Heart left ventricle (tissue), 16 donors: ENCODE data around the gene TMEM247. TPM values are rescaled to one million over a fixed set of nuclear protein-coding genes. Genes with fewer than 3 reads are reported as not detected.
A peak's percentile ranks its signal among the peaks of the same experiment; 100 is the strongest.

Experiments used
- ATAC-seq, 4 donors: fragments of 200-7000 bp; cut with Tn5 transposase; one replicate each; pipeline ENCODE4 v1.9.1; 2020 to 2022; ENCODE audit warnings: moderate library complexity in 4 of 4, mild to moderate bottlenecking in 3 of 4, moderate number of reproducible peaks in 1 of 4
- DNase-seq, 5 donors: peaks; one replicate each; pipeline ENCODE4 v3.0.0-alpha.2; 2020
- H3K27ac ChIP-seq, 12 donors: fragments of 200-600 bp; sonication (generic) in 4 of 12; one replicate each; pipeline versions ENCODE4 v1.5.0 to v1.8.0; 2016 to 2022; ENCODE audit warnings: mild to moderate bottlenecking in 2 of 12
- H3K27me3 ChIP-seq, 9 donors: fragments of 200-600 bp; sonication (generic) in 2 of 9; one replicate each; pipeline versions ENCODE4 v1.5.1 to v1.8.0; 2016 to 2022; ENCODE audit warnings: mild to moderate bottlenecking in 3 of 9
- H3K36me3 ChIP-seq, 9 donors: fragments of 200-600 bp; sonication (generic) in 2 of 9; one replicate each; pipeline versions ENCODE4 v1.5.0 to v1.8.0; 2018 to 2022; ENCODE audit warnings: mild to moderate bottlenecking in 2 of 9
- H3K4me1 ChIP-seq, 12 donors: fragments of 200-600 bp; sonication (generic) in 4 of 12; one replicate each; pipeline versions ENCODE4 v1.5.0 to v1.8.0; 2016 to 2022; ENCODE audit warnings: mild to moderate bottlenecking in 3 of 12
- H3K4me3 ChIP-seq, 12 donors: fragments of 200-600 bp; sonication (generic) in 4 of 12; one replicate each; pipeline versions ENCODE4 v1.5.0 to v1.8.0; 2017 to 2022; ENCODE audit warnings: mild to moderate bottlenecking in 9 of 12, moderate library complexity in 4 of 12
- H3K9me3 ChIP-seq, 12 donors: fragments of 200-600 bp; sonication (generic) in 4 of 12; one replicate each; pipeline versions ENCODE4 v1.5.0 to v1.8.0; 2016 to 2022; ENCODE audit warnings: mild to moderate bottlenecking in 1 of 12
- CTCF ChIP-seq, 12 donors: fragments of 200-600 bp; sonication (generic) in 4 of 12; IDR thresholded peaks; one replicate each; pipeline versions ENCODE4 v1.5.0 to v1.8.0; 2018 to 2022; ENCODE audit warnings: antibody characterized with exemption in 12 of 12, mild to moderate bottlenecking in 5 of 12
- POLR2A ChIP-seq, 2 donors: fragments of 450-650 bp; IDR thresholded peaks; one replicate each; pipeline ENCODE4 v1.6.1; 2017; ENCODE audit warnings: antibody characterized with exemption in 2 of 2, mild to moderate bottlenecking in 2 of 2, moderate library complexity in 2 of 2
- WGBS, 4 donors: extraction: QIAGEN DNeasy Blood & Tissue Kit in 2 of 4; methylation state at CpG; one replicate each; pipeline versions ENCODE4 v1.1.5 to v1.1.7; 2013 to 2018; 5-methylcytosine and 5-hydroxymethylcytosine counted together
- intact Hi-C, 10 donors: fragments of 100-400 bp; cut with DNase I; formaldehyde crosslinking; loops; one replicate each; pipeline versions ENCODE4 v1.11.1 to v1.14.2; 2022
- polyA plus RNA-seq, 2 donors: library from polyadenylated mRNA; stranded (reverse); fragments of 200-250 nt; gene quantifications; one replicate each; pipeline ENCODE4 v1.2.3, GENCODE V29; 2013
- total RNA-seq, 9 donors: library from RNA; depleted of rRNA in 2 of 9; stranded (reverse); fragments of >200 nt in 2 of 9; fragmentation: NEBNext Ultra II Directional in 3 of 9; extraction: Animal tissue kit (Norgen Biotek cat#: 25700) in 3 of 9; gene quantifications; one replicate each; pipeline versions ENCODE4 v1.1.0 to v1.2.4, GENCODE V29; 2016 to 2023
- donor health status: ischemic (EF 13 %, LVEDD 7.1; RV severe dilation, severe dysfunction).
- donor health status: healthy with polysubstance abuse.
- donor health status: DM: no; HTN: yes; CAD: no.
- donor health status: DM: no; HTN: no; CAD: no.
- donor health status: ischemic (EF 25% LVEDD 6.9; RV normal size, moderate dysfunction).
- donor health status: ischemic (EF 25% LVEDD 5.7; RV mildly dilated, moderate dysfunction).
- donor health status: healthy.
- donor health status: DM: yes; HTN: yes; CAD: no.
- donor health status: ischemic (EF 35%, LVEDD 5.7; RV mildly dilated, moderate dysfunction).
- donor health status: nonischemic (EF 11% LVEDD 7.7; RV severe dilation, severe dysfunction).
- donor health status: DM: yes; HTN: yes; CAD: no.
- donor health status: PGD.
- donor health status: ischemic (EF 29% LVEDD 5.4; RV normal size, mild dysfunction).
- donor health status: nonischemic (EF 23%, LVEDD 6.1; RV moderate dilation, normal function).

Gene TMEM247
- total and polyA plus RNA-seq, 11 donors: not detected

- no peak overlapping the region for H3K4me3 ChIP-seq
- H3K27me3 ChIP-seq: no peaks in the 10 kb centered on the region
- intact Hi-C loops: no loop called here
- ATAC-seq: no peak
- H3K9me3 ChIP-seq: peaks cover 0 to 35% (median 12%) of the 10 kb centered on the region in 12 donors
- no peak overlapping the region for H3K27ac ChIP-seq
- 86 to 95% (median 90%) methylated on average over 1 of the region's 1 CpG for WGBS, 4 donors
- no peaks in the 10 kb centered on the region for H3K36me3 ChIP-seq
- DNase-seq: no peak
- TF ChIP-seq CTCF (IDR thresholded peaks at IDR 0.05) (no peak), POLR2A (IDR thresholded peaks at IDR 0.05) (no peak)
- peaks cover 0 to 30% (median 13%) of the 10 kb centered on the region in 12 donors for H3K4me1 ChIP-seq
Measured at GRCh38 chr2:46517485-46517884, 38.1 kb downstream of the TMEM247 start.

GRCh38 chr2:46518861-46519260 lies 39.5 kb downstream of the TMEM247 start:
- H3K4me3 ChIP-seq: no peak overlapping the region
- 48 to 57% (median 53%) methylated on average over 7 of the region's 7 CpGs for WGBS, 4 donors
- peak overlapping the region in 3 of 12 donors; percentile 6 to 50 (median 37) for H3K27ac ChIP-seq
- H3K27me3 ChIP-seq: no peaks in the 10 kb centered on the region
- ATAC-seq (peak in 3 of 4 donors; percentile 55 to 76 (median 64)), DNase-seq (peak in 4 of 5 donors; percentile 41 to 73 (median 49))
- intact Hi-C loops: no loop called here
- no peaks in the 10 kb centered on the region for H3K36me3 ChIP-seq
- H3K9me3 ChIP-seq: peaks cover 0 to 35% (median 12%) of the 10 kb centered on the region in 12 donors
- peaks cover 0 to 30% (median 13%) of the 10 kb centered on the region in 12 donors for H3K4me1 ChIP-seq
- no peak for TF ChIP-seq POLR2A (IDR thresholded peaks at IDR 0.05)
- no peak for TF ChIP-seq CTCF (IDR thresholded peaks at IDR 0.05)

- intact Hi-C loops: no loop called here
- ATAC-seq: no peak
- Histone ChIP-seq H3K9me3 (peaks cover 0 to 32% (median 12%) of the 10 kb centered on the region in 12 donors), H3K27me3 (no peaks in the 10 kb centered on the region), H3K4me1 (peaks cover 0 to 30% (median 13%) of the 10 kb centered on the region in 12 donors), H3K27ac (peak overlapping the region in 3 of 12 donors; percentile 6 to 50 (median 37)), H3K36me3 (no peaks in the 10 kb centered on the region), H3K4me3 (no peak overlapping the region)
- TF ChIP-seq CTCF (IDR thresholded peaks at IDR 0.05) (no peak), POLR2A (IDR thresholded peaks at IDR 0.05) (no peak)
- no peak for DNase-seq
- WGBS, 4 donors: 68 to 82% (median 80%) methylated on average over 7 of the region's 7 CpGs
Measured at GRCh38 chr2:46519265-46519664, 39.9 kb downstream of the TMEM247 start.

GRCh38 chr2:46520130-46520711 lies 40.9 kb downstream of the TMEM247 start:
- intact Hi-C loops: no loop called here
- Histone ChIP-seq H3K4me1 (peaks cover 0 to 30% (median 13%) of the 10 kb centered on the region in 12 donors), H3K27me3 (no peaks in the 10 kb centered on the region), H3K9me3 (peaks cover 0 to 23% (median 6%) of the 10 kb centered on the region in 12 donors), H3K27ac (peak overlapping the region in 11 of 12 donors; percentile 27 to 65 (median 56)), H3K4me3 (no peak overlapping the region), H3K36me3 (no peaks in the 10 kb centered on the region)
- DNase-seq (peak in 1 of 5 donors; percentile 53), ATAC-seq (peak in 3 of 4 donors; percentile 34 to 63 (median 60))
- no peak for TF ChIP-seq POLR2A (IDR thresholded peaks at IDR 0.05)
- no peak for TF ChIP-seq CTCF (IDR thresholded peaks at IDR 0.05)
- WGBS, 4 donors: 53 to 67% (median 61%) methylated on average over 10 of the region's 10 CpGs
